ENCODE results near the gene ZNF513.
A peak's percentile ranks its signal among the peaks of the same experiment; 100 is the strongest.
"Not testable (repeated sequence)": the region's sequence is repeated elsewhere in the genome, so short reads cannot be mapped to it uniquely, and the experiment has no call there.

The ZNF513 gene, protein sequence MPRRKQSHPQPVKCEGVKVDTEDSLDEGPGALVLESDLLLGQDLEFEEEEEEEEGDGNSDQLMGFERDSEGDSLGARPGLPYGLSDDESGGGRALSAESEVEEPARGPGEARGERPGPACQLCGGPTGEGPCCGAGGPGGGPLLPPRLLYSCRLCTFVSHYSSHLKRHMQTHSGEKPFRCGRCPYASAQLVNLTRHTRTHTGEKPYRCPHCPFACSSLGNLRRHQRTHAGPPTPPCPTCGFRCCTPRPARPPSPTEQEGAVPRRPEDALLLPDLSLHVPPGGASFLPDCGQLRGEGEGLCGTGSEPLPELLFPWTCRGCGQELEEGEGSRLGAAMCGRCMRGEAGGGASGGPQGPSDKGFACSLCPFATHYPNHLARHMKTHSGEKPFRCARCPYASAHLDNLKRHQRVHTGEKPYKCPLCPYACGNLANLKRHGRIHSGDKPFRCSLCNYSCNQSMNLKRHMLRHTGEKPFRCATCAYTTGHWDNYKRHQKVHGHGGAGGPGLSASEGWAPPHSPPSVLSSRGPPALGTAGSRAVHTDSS

DNA sequence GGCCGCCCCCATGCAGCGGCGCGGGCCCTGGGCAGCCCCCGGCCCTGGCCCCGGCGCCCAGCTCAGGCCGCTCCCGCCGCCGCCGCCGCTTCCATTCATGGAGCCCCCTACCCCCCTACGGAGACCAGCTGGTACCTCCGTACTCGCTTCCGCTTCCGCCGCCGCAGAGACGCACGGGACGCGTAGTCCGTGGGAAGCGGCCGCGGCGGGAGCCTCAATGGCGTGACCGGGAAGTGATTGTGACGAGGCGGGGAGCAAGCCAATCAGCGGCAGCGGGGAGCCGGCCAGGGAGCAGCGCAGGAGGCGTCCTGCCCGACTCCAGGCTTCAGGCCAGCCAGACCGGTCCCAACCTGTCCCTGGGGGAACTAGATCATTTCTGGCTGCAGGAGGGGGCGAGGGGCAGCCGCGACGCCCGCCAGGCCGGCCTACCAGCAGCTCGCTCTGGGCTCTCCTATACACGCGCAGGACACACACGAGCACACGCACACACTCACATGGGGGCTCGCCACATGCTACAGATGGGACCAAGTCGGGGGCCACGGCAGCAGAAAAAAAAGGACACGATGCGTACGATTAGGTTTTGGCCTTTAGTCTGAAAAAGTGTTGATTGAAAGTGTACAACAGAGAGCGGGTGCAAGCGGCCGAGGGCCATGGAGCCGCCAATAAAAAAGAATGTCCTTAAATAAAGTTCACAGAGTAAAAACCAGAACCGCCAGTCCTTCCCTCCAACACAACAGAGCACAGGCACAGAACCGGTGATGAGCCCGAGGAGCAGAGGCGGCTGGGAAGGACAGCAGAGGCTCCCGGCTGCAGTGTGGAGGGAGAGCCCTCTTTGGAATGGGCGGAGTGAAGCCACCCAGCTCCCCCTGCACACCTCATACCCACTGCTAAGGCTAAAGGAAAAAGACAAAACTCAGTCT, at the start of gene ZNF513:
ZNF513 (minus strand) TSS at position 109 of the 920 bp plus-strand sequence. CDS start 208 bp downstream, outside the sequence.
- DNase-seq, result peak; percentile 86

DNA sequence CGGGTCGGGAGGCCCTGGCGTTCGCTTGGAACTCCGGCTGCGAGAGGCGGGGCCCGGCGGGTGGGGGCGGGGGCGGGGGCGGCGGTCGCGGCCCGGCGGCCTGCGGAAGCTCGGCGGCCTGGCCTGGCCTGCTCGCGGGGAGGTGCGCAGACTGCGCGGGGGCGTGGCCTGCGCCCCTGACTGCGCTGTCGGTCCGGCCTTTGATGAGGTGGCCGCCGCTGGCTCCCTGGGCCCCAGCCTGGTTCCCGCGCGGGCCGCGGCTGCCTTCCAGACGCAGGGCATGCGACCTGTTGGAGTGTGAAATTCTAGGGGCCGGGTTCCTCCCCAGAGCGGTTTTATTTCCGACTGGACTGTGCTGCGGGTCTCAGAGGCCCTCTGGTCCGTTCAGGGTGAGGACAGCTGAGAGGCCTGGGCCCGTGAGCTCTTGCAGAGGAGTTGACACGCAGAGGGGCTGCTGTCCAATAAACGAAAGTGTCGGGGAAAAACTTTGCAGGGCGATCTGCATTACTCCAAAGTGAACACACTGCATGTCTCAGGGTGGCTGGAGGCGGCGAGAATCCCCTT, 48.5 kb upstream of the ZNF513 start:
- peak; percentile 41 for DNase-seq

DNA sequence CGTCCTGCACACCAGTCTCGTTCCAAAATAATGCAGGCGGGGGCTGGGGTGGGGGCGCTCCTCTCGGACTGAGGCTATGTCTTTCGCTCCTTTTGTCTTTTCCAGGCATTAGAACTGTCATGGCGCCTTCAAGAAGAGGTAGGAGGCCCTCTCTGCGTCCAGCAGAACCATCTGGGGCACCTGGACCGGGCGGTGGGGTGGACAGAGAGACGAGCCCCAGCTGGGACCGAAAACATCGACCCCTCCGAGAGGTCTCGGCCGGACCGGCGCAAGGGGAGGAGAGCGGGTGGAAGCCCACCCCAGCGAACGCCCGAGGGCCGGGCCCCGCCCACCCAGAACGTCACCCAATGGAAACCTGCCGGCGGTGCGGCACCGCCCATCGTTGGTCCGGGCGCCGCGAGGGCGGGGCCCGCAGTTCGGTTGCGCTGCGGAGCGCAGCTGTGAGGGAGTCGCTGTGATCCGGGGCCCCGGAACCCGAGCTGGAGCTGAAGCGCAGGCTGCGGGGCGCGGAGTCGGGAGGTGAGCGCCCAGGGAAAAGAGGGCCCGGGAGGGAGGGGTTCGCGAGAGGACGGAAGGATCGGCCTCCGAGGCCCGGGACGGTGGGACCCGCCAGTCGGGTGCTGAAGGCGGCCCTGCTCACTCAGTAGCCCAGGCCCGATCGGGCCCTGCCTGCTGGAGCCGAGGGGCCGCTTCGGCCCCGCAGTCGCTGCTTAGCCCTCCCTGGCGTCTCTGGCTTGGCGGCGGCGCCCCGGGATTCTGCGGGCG, 47.9 kb upstream of the ZNF513 start, which contains the start of gene NRBP1:
NRBP1 (plus strand) TSS at position 419 of the 765 bp plus-strand sequence. CDS start 4,643 bp downstream, outside the sequence.
- peak; percentile 92 for DNase-seq

DNA sequence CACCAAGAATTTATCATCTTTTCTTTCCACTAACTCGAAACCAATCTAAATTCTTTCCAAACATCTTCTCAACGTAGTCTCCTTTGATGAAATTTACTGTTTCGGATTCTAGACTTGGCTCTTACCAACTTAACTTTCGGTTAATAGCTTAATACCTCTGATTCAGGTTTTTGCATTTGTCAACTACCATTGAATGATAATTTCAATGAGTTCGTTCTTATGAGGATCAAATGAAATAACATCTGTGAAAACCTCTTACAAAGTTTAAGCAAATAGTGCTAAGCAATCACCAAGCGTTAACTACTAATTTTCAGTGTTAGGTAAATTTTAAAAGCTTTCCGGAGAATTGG, 47.3 kb upstream of the ZNF513 start:
- no peak for DNase-seq

DNA sequence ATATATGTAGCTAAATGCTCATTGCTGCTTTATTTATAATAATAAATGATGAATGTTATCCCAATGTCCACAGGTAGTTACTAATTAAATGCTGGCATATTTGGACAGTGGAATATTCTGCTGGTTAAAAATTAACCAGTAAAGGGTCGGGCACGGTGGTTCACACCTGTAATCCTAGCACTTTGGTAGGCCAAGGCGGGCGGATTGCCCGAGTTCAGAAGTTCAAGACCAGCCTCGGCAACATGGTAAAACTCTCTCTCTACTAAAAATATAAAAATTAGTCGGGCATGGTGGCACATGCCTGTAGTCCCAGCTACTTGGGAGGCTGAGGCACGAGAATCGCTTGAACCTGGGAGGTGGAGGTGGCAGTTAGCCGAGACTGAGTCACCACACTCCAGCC, 44.5 kb upstream of the ZNF513 start:
- DNase-seq, result not testable (repeated sequence)

DNA sequence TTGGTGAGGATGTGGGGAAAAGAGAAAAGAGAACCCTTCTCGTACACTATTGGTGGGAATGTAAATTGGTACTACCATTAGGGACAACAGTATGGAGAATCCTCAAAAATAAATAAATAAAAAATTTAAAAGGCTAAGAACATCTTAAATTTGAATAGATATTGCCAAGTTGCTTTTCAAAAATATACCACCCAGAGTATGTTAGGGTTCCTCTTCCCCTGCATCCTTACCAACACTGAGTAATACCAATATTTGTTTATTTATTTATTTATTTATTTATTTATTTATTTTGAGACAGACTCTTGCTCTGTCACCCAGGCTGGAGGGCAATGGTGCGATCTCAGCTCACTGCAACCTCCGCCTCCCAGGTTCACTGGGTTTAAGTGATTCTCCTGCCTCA, 42.4 kb upstream of the ZNF513 start:
- no peak for DNase-seq

DNA sequence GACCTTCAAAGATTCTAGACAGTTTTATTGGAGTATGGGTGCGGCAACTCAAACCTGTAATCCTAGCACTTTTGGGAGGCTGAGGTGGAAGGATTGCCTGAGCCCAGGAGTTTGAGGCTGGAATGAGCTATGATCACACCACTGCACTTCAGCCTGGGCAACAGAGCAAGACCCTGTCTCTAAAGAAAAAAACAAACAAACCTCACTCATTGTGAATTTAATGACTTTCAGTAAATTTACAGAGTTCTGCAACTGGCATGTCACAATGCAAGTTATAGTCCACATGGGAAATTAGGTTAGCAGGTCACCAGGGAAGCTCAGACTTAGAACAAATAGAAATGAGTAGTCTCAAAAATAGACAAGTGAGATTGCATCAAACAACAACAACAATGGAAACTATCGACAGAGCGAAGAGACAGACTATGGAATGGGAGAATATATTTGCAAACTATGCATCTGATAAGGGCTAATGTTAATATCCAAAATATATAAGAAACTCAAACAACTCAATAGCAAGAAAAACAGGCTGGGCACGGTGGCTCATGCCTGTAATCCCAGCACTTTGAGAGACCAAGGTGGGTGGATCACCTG, 41.2 kb upstream of the ZNF513 start:
- DNase-seq, result no peak

DNA sequence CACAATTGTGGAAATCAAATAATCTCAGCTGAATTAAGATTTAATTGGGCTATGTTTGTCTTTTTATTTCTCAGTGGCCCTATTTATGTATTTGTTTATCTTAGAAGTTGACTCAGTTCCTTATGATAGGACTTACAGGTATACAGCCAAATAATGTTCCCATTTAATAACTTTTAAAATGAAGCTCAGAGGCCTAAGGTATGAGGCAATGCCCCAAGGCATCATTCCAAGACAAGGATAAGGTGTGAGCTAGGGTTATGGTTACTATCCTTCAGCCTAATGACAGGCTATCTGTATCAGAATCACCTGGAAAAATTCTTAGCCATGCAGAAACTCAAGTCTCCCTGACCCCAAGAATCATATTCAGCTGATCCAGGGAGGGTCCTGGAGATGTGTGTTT, 40.5 kb upstream of the ZNF513 start:
- no peak for DNase-seq

DNA sequence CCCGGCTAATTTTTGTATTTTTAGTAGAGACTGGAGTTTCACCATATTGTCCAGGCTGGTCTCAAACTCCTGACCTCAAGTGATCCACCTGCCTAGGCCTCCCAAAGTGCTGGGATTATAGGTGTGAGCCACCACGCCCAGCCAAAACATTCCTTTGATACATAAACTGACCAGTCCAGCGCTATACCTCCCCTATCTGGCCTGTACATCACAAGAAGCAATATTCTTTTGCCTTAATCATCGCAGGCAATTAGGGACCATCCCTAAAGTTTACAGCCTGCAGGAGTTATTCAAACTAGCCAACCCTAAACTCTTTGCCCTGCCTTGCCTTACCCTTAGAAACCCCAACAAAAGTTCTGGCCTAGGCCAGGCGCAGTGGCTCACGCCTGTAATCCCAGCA, 35.6 kb upstream of the ZNF513 start:
- no peak for DNase-seq

DNA sequence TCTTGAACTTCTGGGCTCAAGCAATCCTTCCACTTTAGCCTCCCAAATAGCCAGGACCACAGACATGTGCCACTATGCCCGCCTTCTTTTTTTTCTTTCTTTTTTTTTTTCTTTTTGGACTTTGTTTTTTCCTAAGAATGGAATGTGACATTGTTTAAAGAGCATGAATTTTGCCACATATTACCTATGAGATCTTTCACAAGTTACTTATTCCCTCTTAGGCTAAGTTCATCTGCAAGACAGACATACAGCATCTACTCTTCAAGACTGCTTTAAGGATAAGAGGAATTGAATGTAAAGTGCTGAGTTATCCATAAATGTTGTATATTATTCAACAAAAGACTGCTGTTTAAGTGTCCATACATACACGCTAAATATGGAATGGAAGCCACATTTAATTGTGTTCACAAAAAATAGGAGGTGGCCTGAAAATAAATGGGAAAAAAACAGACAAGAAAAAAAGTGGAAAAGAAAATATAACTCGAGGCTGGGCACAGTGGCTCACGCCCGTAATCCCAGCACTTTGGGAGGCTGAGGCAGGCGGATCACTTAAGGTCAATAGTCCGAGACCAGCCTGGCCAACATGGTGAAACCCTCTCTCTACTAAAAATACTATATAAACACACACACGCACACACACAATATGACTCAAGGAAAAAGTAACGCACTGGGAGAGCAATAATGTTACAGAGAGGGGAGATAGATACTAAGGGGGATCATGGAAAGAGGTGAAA, 32.1 kb upstream of the ZNF513 start:
- no peak for DNase-seq

DNA sequence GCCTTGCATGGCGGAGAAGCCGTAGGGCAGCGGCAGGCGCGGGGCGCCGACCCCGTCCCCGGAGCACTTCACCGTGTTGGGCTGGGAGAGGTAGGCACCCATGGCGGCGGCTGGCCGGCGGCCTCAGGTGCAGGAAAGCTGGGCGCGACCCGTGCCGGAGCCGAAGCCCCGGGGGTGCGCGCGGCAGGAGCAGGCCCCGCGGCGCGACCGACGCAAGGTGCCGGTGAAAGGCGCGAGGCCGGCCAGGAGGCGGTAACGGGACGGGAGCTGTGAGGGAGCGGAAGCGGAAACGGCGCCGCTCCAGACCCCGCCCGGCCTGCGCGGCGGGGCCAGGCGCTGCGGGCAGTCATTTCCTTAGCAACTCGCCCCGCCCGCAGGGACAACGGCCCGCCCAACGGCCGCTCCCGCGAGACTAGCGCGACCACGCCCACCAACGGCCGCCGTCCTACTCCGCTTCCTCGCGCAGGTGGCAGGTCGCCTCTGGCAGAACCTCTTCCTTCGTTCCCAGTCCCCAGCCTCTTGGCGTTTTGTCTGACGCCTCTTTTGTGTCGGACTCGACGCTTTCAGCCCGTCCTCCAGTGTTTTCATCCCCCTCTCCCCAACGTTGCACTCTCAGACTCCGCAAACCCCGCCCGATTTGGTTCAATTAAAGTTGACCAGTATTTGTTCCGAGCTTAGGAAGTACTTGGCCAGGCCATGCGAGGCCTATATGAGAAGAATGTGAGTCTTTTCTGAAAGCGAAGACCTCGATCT, 29.0 kb upstream of the ZNF513 start, which contains the start of gene PPM1G:
PPM1G (minus strand) TSS at position 271 of the 753 bp plus-strand sequence; CDS start at position 102, 169 bp downstream.
- DNase-seq, result peak; percentile 88

DNA sequence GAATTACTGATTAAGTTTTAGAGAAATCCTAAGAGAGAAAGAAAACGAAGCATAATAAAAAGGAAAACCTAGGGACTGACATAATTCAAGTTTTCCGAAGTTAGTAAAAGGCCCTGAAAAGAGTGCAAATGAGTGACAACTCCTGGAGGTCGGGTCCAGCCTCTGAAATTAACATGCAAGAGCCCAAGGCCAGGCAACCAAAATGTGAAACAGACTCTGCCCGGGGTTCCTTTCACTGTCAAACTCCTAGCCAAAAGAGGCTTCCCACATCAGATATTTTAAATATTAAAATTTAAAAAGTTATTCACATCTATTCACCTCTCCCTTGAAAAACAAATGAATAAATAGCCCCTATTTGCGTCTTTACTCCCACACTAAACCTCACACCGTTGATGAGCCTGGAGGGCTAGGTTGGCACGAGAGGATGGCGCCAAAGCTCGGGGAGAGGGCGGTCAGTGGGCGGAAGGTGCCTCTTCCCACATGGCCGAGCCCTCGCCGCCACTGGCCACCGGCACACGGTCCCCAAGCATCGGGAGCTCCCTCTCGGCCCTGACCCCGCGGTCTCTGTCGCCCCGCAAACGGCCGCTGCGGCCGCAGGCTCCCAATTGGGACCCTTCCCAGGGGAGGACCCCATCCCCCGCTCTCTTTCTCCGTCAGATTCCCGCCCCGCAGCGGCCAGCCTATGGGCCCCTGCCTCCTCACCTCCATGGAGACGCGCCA, 28.2 kb upstream of the ZNF513 start:
- no peak for DNase-seq

DNA sequence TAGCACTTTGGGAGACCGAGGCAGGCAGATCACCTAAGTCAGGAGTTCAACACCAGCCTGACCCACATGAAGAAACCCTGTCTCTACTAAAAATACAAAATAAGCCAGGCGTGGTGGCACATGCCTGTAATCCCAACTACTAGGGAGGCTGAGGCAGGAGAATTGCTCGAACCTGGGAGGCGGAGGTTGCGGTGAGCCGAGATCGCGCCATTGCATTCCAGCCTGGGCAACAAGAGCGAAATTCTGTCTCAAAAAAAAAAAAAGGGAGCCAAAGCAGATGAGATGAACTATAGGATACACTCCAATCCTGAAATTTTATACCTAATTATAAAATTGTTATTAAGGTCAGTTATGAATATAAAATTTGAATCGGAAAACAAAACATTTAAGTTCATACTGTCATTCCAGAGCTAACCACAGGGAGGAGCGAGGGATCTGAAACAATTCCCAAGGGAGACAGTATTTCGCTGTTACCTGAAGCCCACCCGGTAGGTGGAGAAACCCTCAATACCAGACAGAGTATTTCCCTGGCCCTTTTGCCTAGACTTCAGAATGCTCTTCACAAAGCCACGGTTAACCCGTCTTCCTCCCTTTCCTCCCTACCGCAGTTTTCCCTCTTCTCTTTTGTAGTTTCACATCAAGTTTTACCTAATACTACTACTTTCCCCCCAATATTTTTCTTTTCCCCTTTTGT, 27.4 kb upstream of the ZNF513 start:
- DNase-seq, result peak; percentile 31

DNA sequence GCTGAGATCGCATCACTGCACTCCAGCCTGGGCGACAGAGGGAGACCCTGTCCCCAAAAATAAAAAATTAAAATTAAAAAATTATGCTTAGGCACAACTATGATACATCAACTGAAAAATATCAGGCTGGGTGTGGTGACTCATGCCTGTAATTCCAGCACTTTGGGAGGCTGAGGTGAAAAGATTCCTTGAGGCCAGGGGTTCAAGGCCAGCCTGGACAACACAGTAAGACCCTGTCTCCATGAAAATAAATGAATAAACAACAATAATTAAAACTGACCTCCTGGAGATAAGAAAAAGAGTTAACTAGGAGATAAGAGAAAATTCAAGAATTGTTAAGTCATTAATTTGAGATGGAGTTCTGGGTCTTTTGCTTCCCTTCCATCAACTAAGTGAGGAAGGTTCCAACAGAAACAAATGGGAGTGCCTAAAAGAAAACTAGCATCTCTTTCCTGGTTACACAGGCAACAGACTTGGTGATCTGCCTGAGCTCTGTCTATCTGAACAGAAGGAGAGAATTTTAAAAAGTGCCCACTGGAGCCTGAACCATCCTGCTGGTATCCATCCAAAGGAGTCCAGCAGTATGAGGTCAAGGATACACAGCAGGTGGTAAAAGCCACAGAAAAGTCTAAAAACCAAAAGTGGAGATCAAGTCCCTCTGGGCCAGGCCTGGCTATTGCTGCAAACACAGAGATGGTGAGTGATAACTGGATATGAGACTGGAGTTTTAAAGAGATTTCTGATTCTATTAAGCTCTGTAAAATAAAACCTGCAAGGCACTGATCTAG, 20.0 kb upstream of the ZNF513 start:
- no peak for DNase-seq

DNA sequence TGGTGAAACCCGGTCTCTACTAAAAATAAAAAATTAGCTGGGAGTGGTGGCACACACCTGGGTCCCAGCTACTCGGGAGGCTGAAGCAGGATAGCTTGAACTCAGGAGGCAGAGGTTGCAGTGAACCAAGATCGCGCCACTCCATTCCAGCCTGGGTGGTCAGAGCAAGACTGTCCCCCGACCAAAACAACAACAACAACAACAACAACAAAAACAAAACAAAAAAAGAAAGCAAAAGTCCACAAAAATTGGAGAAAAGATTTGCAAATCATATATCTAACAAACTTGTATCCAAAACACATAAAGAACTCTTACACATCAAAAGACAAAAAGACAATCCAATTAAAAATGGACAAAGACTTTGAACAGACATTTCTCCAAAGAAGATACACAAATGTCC, 18.4 kb upstream of the ZNF513 start:
- no peak for DNase-seq

DNA sequence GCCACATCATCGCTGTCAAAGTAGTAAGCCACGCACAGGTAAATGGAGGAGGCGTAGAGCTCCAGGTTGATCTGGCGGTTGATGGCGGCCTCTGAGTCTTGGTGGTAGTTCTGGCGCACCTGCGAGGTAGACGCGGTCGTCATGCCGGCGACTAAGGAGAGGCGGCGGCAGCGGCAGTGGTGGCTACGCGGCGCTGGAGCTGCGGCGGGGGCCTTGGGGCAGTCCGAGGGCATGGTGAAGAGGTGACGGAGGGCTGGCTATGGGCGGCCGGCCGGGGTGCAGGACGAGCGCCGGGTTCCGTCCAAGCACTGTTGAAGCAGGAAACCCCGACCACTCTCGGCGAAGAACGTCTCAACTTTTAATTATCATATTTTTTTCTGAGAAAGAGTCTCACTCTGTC, 12.7 kb upstream of the ZNF513 start:
- no peak for DNase-seq

DNA sequence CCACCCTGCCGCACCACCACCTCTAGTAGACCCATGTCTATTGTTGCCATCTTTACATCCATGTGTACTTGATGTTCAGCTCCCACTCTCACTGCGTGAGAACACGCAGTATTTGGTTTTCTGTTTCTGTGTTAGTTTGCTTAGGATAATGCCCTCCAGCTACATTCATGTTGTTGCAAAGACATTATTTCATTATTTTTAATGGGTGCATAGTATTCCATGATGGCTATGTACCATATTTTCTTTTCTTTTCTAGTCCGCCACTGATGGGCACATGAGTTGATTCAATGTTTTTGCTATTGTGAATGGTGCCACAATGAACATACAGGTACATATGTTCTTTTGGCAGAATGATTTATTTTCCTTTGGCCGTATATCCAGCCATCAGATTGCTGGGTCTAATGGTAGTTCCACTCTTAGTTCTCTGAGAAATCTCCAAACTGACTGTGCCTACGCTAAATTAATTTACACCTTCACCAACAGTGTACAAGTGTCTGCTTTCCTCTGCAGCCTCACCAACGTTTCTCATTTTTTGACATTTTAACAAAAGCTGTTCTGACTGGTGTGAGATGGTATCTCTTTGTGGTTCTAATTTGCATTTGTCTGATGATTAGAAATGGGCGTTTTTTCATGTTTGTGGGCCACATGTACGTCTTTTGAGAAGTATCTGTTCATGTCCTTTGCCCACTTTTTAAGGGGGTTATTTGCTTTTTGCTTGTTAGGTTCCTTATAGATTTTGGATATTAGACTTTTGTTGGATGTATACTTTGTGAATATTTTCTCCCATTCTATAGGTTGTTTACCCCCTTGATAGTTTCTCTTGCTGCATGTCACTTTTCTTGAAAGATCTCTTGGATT, 10.5 kb upstream of the ZNF513 start:
- no peak for DNase-seq
